B cell (primary cell): ENCODE results near the gene CD93. TPM values are rescaled to one million over a fixed set of nuclear protein-coding genes. Genes with fewer than 3 reads are reported as not detected.

Experiments
- ATAC-seq: fragments of 200-7000 bp; cut with Tn5 transposase; one replicate; pipeline ENCODE4 v1.10.0; 2021; ENCODE audit warnings: low read depth, mild to moderate bottlenecking, moderate number of reproducible peaks, moderate library complexity
- CTCF ChIA-PET: fragments of 350-600 bp; sonication (Branson Sonifier 250); formaldehyde crosslinking; loops from one replicate; lab custom pipeline; 2021; ENCODE audit warnings: antibody characterized with exemption, inconsistent platforms; lab: Charles Lee
- POLR2A ChIA-PET: fragments of 350-600 bp; sonication (Branson Sonifier 250); formaldehyde crosslinking; loops from one replicate; lab custom pipeline; 2021; ENCODE audit warnings: antibody characterized with exemption; lab: Charles Lee
- DNase-seq: peaks from one replicate; pipeline ENCODE4 v3.0.0; 2013
- H2AFZ ChIP-seq: 2 replicates; pipeline ENCODE4 v1.6.1; 2012; ENCODE audit warnings: mild to moderate bottlenecking, low read depth, low read length; ENCODE audit not compliant: insufficient read depth, poor library complexity, severe bottlenecking
- H3K27ac ChIP-seq, 2 donors: 1 replicate in 1 of 2; 2 replicates in 1 of 2; pipeline ENCODE4 v1.5.1; 2012 to 2013; ENCODE audit warnings: low read length in 2 of 2, mild to moderate bottlenecking in 2 of 2, moderate library complexity in 1 of 2
- H3K27me3 ChIP-seq, 4 experiments: fragments of 200-600 bp in 1 of 4; sonication (generic) in 1 of 4; replicated peaks in 1 of 4; 1 replicate in 2 of 4; 2 replicates in 2 of 4; pipeline versions ENCODE4 v1.6.1 to v1.7.0; 2013 to 2016; ENCODE audit warnings: low read length in 3 of 4, mild to moderate bottlenecking in 2 of 4, mixed read lengths in 1 of 4, moderate library complexity in 1 of 4; ENCODE audit not compliant: insufficient read depth in 4 of 4, control insufficient read depth in 3 of 4; ENCODE audit errors: control extremely low read depth in 1 of 4
- H3K36me3 ChIP-seq, 2 experiments: replicated peaks in 1 of 2; 1 replicate in 1 of 2; 2 replicates in 1 of 2; pipeline versions ENCODE4 v1.6.1 to v1.7.1; 2013; ENCODE audit warnings: low read length in 1 of 2; ENCODE audit not compliant: insufficient read depth in 2 of 2, control insufficient read depth in 1 of 2; ENCODE audit errors: control extremely low read depth in 1 of 2, extremely low read depth in 1 of 2
- H3K4me1 ChIP-seq, 2 donors: fragments of 200-600 bp in 1 of 2; sonication (generic) in 1 of 2; 1 replicate in 1 of 2; 2 replicates in 1 of 2; pipeline versions ENCODE4 v1.5.1 to v1.6.1; 2013 to 2017; ENCODE audit warnings: low read length in 2 of 2; ENCODE audit not compliant: control insufficient read depth in 2 of 2, insufficient read depth in 2 of 2
- H3K4me2 ChIP-seq: replicated peaks from 2 replicates; pipeline ENCODE3; 2012; ENCODE audit warnings: mild to moderate bottlenecking, low read depth, low read length; ENCODE audit not compliant: poor library complexity, severe bottlenecking
- H3K4me3 ChIP-seq, 5 experiments: fragments of 200-600 bp in 1 of 5; sonication (generic) in 1 of 5; 1 replicate in 3 of 5; 2 replicates in 2 of 5; pipeline versions ENCODE4 v1.5.1 to v1.7.0; 2011 to 2016; ENCODE audit warnings: low read length in 4 of 5, mild to moderate bottlenecking in 4 of 5, low read depth in 2 of 5, control low read depth in 1 of 5, moderate library complexity in 1 of 5; ENCODE audit not compliant: insufficient read depth in 1 of 5; ENCODE audit errors: control extremely low read depth in 1 of 5, extremely low read depth in 1 of 5
- H3K79me2 ChIP-seq: fragments of 200-600 bp; sonication (generic); one replicate; pipeline ENCODE4 v1.6.0; 2016; ENCODE audit warnings: low read length; ENCODE audit not compliant: control insufficient read depth, insufficient read depth
- H3K9ac ChIP-seq: fragments of 200-600 bp; sonication (generic); 2 replicates; pipeline ENCODE4 v1.6.1; 2017; ENCODE audit warnings: mild to moderate bottlenecking, low read length, moderate library complexity
- H3K9me3 ChIP-seq, 3 donors: one replicate each; pipeline versions ENCODE4 v1.6.1 to v1.7.1; 2013; ENCODE audit warnings: low read length in 2 of 3; ENCODE audit not compliant: control insufficient read depth in 2 of 3, insufficient read depth in 1 of 3; ENCODE audit errors: control extremely low read depth in 1 of 3
- H4K20me1 ChIP-seq: 2 replicates; pipeline ENCODE4 v1.6.0; 2012; ENCODE audit warnings: mild to moderate bottlenecking, low read length; ENCODE audit not compliant: insufficient read depth, control insufficient read depth, poor library complexity, severe bottlenecking
- H3K27ac Mint-ChIP-seq: one replicate; pipeline ENCODE4 v1.8.0; 2021; ENCODE audit warnings: mixed read lengths
- H3K27me3 Mint-ChIP-seq: one replicate; pipeline ENCODE4 v1.8.0; 2021; ENCODE audit warnings: mixed read lengths
- H3K4me1 Mint-ChIP-seq: one replicate; pipeline ENCODE4 v1.8.0; 2021; ENCODE audit warnings: mixed read lengths
- H3K4me3 Mint-ChIP-seq: one replicate; pipeline ENCODE4 v1.8.0; 2021; ENCODE audit warnings: mixed read lengths
- H3K9me3 Mint-ChIP-seq: one replicate; pipeline ENCODE4 v1.8.0; 2022; ENCODE audit warnings: mixed read lengths; ENCODE audit not compliant: insufficient read depth
- EZH2 ChIP-seq: IDR thresholded peaks from 2 replicates; pipeline ENCODE4 v1.6.1; 2012; ENCODE audit warnings: borderline replicate concordance, low read depth, mild to moderate bottlenecking, moderate library complexity, low read length; ENCODE audit not compliant: insufficient read depth, poor library complexity, severe bottlenecking
- WGBS: methylation state at CpG from one replicate; pipeline ENCODE4 v1.1.5; 2013; ENCODE audit warnings: missing lambda C conversion rate; ENCODE audit not compliant: insufficient coverage; 5-methylcytosine and 5-hydroxymethylcytosine counted together
- intact Hi-C: fragments of 100-400 bp; cut with micrococcal nuclease; formaldehyde crosslinking; loops from one replicate; pipeline ENCODE4 v1.10.0; 2022
- polyA plus RNA-seq: library from polyadenylated mRNA; depleted of rRNA; stranded (reverse); fragments of >200 nt; gene quantifications from 2 replicates; pipeline ENCODE4 v1.2.3, GENCODE V29; 2012
- total RNA-seq, 2 donors: library from RNA; stranded (reverse); fragments of 120-200 nt in 1 of 2; gene quantifications; 1 replicate in 1 of 2; 2 replicates in 1 of 2; pipeline versions ENCODE4 v1.2.3 to v1.2.4, GENCODE V29; 2013 to 2022
- TF ChIP-seq, protein P1 (sequence below): fragments of 200-600 bp; IDR thresholded peaks from one replicate; pipeline ENCODE4 v1.8.0; 2022; ENCODE audit warnings: antibody characterized with exemption, mild to moderate bottlenecking

Gene CD93
- total and polyA plus RNA-seq, 2 donors (not counting 1 experiment from before 2014, with no cell fraction given) = 0.12 to 0.51 TPM

DNA sequence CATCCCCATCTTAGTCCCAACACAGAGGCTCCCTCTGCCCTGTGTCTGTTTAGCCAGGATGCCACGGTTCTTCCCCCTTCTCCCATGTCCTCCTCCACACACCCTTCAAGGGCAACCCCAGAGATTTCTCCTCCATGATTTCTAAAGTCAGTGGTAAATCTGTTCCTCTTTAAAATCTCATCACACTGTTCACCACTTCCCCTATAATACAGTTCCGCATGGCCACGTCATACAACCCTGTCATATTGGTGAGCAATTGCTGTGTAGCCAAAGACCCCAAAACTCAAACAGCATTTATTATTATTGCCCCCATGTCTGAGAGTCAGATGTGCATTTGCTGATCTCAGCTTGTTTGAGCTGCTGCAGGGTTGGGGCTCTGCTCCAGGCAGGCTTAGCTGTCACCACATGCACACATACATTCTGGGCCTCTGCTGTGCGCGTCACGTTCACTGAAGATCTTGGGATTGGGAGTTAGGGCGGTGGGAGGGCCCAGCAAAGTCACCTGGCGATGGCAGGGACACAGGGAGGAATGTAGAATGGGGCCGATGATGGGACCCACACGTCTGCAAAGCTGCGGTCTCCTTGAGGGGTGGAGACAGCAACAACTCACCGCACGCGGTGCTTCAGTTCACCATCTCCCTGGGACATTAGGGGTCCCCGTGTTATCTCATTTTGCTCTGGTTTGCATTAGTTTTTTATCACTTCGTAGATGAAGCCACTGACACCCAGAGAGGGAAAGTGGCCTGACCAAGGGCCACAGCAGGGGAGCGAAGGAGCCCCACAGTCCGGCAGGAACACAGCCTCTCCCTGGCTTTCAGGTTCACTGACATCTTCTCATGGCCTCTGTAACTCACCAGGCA lies 36.9 kb upstream of the CD93 start:
- H3K27ac ChIP-seq = no peak overlapping the region
- WGBS = 94% methylated on average over 13 of the region's 18 CpGs
- H2AFZ ChIP-seq = no peak overlapping the region
- DNase-seq = no peak
- Mint-ChIP-seq H3K9me3 (no peaks in the 10 kb centered on the region), H3K4me3 (no peak overlapping the region), H3K27ac (no peak overlapping the region), H3K27me3 (peaks cover 28% of the 10 kb centered on the region), H3K4me1 (peaks cover 6% of the 10 kb centered on the region)
- no peak for TF ChIP-seq EZH2
- TF ChIP-seq, protein P1, sequence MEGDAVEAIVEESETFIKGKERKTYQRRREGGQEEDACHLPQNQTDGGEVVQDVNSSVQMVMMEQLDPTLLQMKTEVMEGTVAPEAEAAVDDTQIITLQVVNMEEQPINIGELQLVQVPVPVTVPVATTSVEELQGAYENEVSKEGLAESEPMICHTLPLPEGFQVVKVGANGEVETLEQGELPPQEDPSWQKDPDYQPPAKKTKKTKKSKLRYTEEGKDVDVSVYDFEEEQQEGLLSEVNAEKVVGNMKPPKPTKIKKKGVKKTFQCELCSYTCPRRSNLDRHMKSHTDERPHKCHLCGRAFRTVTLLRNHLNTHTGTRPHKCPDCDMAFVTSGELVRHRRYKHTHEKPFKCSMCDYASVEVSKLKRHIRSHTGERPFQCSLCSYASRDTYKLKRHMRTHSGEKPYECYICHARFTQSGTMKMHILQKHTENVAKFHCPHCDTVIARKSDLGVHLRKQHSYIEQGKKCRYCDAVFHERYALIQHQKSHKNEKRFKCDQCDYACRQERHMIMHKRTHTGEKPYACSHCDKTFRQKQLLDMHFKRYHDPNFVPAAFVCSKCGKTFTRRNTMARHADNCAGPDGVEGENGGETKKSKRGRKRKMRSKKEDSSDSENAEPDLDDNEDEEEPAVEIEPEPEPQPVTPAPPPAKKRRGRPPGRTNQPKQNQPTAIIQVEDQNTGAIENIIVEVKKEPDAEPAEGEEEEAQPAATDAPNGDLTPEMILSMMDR = no peak
- H3K9me3 ChIP-seq = peaks cover 0 to 12% (median 0%) of the 10 kb centered on the region in 3 donors
- POLR2A ChIA-PET = no interaction called here
- H3K9ac ChIP-seq = no peak overlapping the region
- no peak overlapping the region for H3K4me3 ChIP-seq
- H3K27me3 ChIP-seq = no peaks in the 10 kb centered on the region
- peaks cover 0 to 15% of the 10 kb centered on the region in 2 donors for H3K4me1 ChIP-seq
- H4K20me1 ChIP-seq = no peaks in the 10 kb centered on the region
- CTCF ChIA-PET = no interaction called here
- intact Hi-C loops = no loop called here
- no peaks in the 10 kb centered on the region for H3K36me3 ChIP-seq
- ATAC-seq = no peak
- H3K79me2 ChIP-seq = no peaks in the 10 kb centered on the region
- no peak overlapping the region for H3K4me2 ChIP-seq

GRCh38 chr20:23122321-23122720 lies 36.2 kb upstream of the CD93 start:
- Histone ChIP-seq H3K4me2 (no peak overlapping the region), H3K4me3 (no peak overlapping the region), H3K27me3 (no peaks in the 10 kb centered on the region), H3K9me3 (peaks cover 0 to 9% (median 0%) of the 10 kb centered on the region in 3 donors), H3K9ac (no peak overlapping the region), H4K20me1 (no peaks in the 10 kb centered on the region), H3K4me1 (peaks cover 0 to 15% of the 10 kb centered on the region in 2 donors), H3K36me3 (no peaks in the 10 kb centered on the region), H3K27ac (no peak overlapping the region), H3K79me2 (no peaks in the 10 kb centered on the region), H2AFZ (no peak overlapping the region)
- no peak for DNase-seq
- peaks cover 6% of the 10 kb centered on the region for H3K4me1 Mint-ChIP-seq
- 98% methylated on average over 5 of the region's 9 CpGs for WGBS
- no peak overlapping the region for H3K27ac Mint-ChIP-seq
- no peaks in the 10 kb centered on the region for H3K9me3 Mint-ChIP-seq
- H3K4me3 Mint-ChIP-seq = no peak overlapping the region
- ATAC-seq = no peak
- intact Hi-C loops = no loop called here
- TF ChIP-seq, protein P1 = no peak
- POLR2A ChIA-PET = no interaction called here
- peaks cover 28% of the 10 kb centered on the region for H3K27me3 Mint-ChIP-seq
- CTCF ChIA-PET = no interaction called here
